Heart left ventricle (tissue), 16 donors: ENCODE results near the gene ZNF100. TPM values are rescaled to one million over a fixed set of nuclear protein-coding genes. Genes with fewer than 3 reads are reported as not detected.
"Not testable (repeated sequence)": the region's sequence is repeated elsewhere in the genome, so short reads cannot be mapped to it uniquely, and the experiment has no call there.

ENCODE experiments used
- ATAC-seq, 4 donors: fragments of 200-7000 bp; cut with Tn5 transposase; one replicate each; pipeline ENCODE4 v1.9.1; 2020 to 2022; ENCODE audit warnings: moderate library complexity in 4 of 4, mild to moderate bottlenecking in 3 of 4, moderate number of reproducible peaks in 1 of 4
- DNase-seq, 5 donors: peaks; one replicate each; pipeline ENCODE4 v3.0.0-alpha.2; 2020
- H3K27ac ChIP-seq, 12 donors: fragments of 200-600 bp; sonication (generic) in 4 of 12; one replicate each; pipeline versions ENCODE4 v1.5.0 to v1.8.0; 2016 to 2022; ENCODE audit warnings: mild to moderate bottlenecking in 2 of 12
- H3K27me3 ChIP-seq, 9 donors: fragments of 200-600 bp; sonication (generic) in 2 of 9; one replicate each; pipeline versions ENCODE4 v1.5.1 to v1.8.0; 2016 to 2022; ENCODE audit warnings: mild to moderate bottlenecking in 3 of 9
- H3K36me3 ChIP-seq, 9 donors: fragments of 200-600 bp; sonication (generic) in 2 of 9; one replicate each; pipeline versions ENCODE4 v1.5.0 to v1.8.0; 2018 to 2022; ENCODE audit warnings: mild to moderate bottlenecking in 2 of 9
- H3K4me1 ChIP-seq, 12 donors: fragments of 200-600 bp; sonication (generic) in 4 of 12; one replicate each; pipeline versions ENCODE4 v1.5.0 to v1.8.0; 2016 to 2022; ENCODE audit warnings: mild to moderate bottlenecking in 3 of 12
- H3K4me3 ChIP-seq, 12 donors: fragments of 200-600 bp; sonication (generic) in 4 of 12; one replicate each; pipeline versions ENCODE4 v1.5.0 to v1.8.0; 2017 to 2022; ENCODE audit warnings: mild to moderate bottlenecking in 9 of 12, moderate library complexity in 4 of 12
- H3K9me3 ChIP-seq, 12 donors: fragments of 200-600 bp; sonication (generic) in 4 of 12; one replicate each; pipeline versions ENCODE4 v1.5.0 to v1.8.0; 2016 to 2022; ENCODE audit warnings: mild to moderate bottlenecking in 1 of 12
- CTCF ChIP-seq, 12 donors: fragments of 200-600 bp; sonication (generic) in 4 of 12; IDR thresholded peaks; one replicate each; pipeline versions ENCODE4 v1.5.0 to v1.8.0; 2018 to 2022; ENCODE audit warnings: antibody characterized with exemption in 12 of 12, mild to moderate bottlenecking in 5 of 12
- POLR2A ChIP-seq, 2 donors: fragments of 450-650 bp; IDR thresholded peaks; one replicate each; pipeline ENCODE4 v1.6.1; 2017; ENCODE audit warnings: antibody characterized with exemption in 2 of 2, mild to moderate bottlenecking in 2 of 2, moderate library complexity in 2 of 2
- WGBS, 4 donors: extraction: QIAGEN DNeasy Blood & Tissue Kit in 2 of 4; methylation state at CpG; one replicate each; pipeline versions ENCODE4 v1.1.5 to v1.1.7; 2013 to 2018; 5-methylcytosine and 5-hydroxymethylcytosine counted together
- intact Hi-C, 10 donors: fragments of 100-400 bp; cut with DNase I; formaldehyde crosslinking; loops; one replicate each; pipeline versions ENCODE4 v1.11.1 to v1.14.2; 2022
- polyA plus RNA-seq, 2 donors: library from polyadenylated mRNA; stranded (reverse); fragments of 200-250 nt; gene quantifications; one replicate each; pipeline ENCODE4 v1.2.3, GENCODE V29; 2013
- total RNA-seq, 9 donors: library from RNA; depleted of rRNA in 2 of 9; stranded (reverse); fragments of >200 nt in 2 of 9; fragmentation: NEBNext Ultra II Directional in 3 of 9; extraction: Animal tissue kit (Norgen Biotek cat#: 25700) in 3 of 9; gene quantifications; one replicate each; pipeline versions ENCODE4 v1.1.0 to v1.2.4, GENCODE V29; 2016 to 2023
- donor health status: ischemic (EF 13 %, LVEDD 7.1; RV severe dilation, severe dysfunction).
- donor health status: healthy with polysubstance abuse.
- donor health status: DM: no; HTN: yes; CAD: no.
- donor health status: DM: no; HTN: no; CAD: no.
- donor health status: ischemic (EF 25% LVEDD 6.9; RV normal size, moderate dysfunction).
- donor health status: ischemic (EF 25% LVEDD 5.7; RV mildly dilated, moderate dysfunction).
- donor health status: healthy.
- donor health status: DM: yes; HTN: yes; CAD: no.
- donor health status: ischemic (EF 35%, LVEDD 5.7; RV mildly dilated, moderate dysfunction).
- donor health status: nonischemic (EF 11% LVEDD 7.7; RV severe dilation, severe dysfunction).
- donor health status: DM: yes; HTN: yes; CAD: no.
- donor health status: PGD.
- donor health status: ischemic (EF 29% LVEDD 5.4; RV normal size, mild dysfunction).
- donor health status: nonischemic (EF 23%, LVEDD 6.1; RV moderate dilation, normal function).

The ZNF100 gene
- total and polyA plus RNA-seq, 11 donors = 1.8 to 8.7 (median 4.7) TPM

- 90 to 97% (median 95%) methylated on average over 4 of the region's 4 CpGs for WGBS, 4 donors
- intact Hi-C loops = no loop called here
- H3K4me3 ChIP-seq = no peak overlapping the region
- DNase-seq (no peak), ATAC-seq (no peak)
- no peak overlapping the region for H3K27ac ChIP-seq
- peaks cover 0 to 24% (median 0%) of the 10 kb centered on the region in 12 donors for H3K9me3 ChIP-seq
- peaks cover 0 to 72% (median 52%) of the 10 kb centered on the region in 9 donors for H3K36me3 ChIP-seq
- H3K27me3 ChIP-seq = no peaks in the 10 kb centered on the region
- no peaks in the 10 kb centered on the region for H3K4me1 ChIP-seq
- no peak for TF ChIP-seq POLR2A (IDR thresholded peaks at IDR 0.05)
- TF ChIP-seq CTCF (IDR thresholded peaks at IDR 0.05) = no peak
Observed at GRCh38 chr19:21740559-21740958, 26.8 kb downstream of the ZNF100 start.

GRCh38 chr19:21726942-21727747, 40.2 kb downstream of the ZNF100 start:
- not testable (repeated sequence) for ATAC-seq

GRCh38 chr19:21713761-21714160, 53.6 kb downstream of the ZNF100 start:
- H3K27me3 ChIP-seq = no peaks in the 10 kb centered on the region
- H3K9me3 ChIP-seq = peaks cover 0 to 28% (median 0%) of the 10 kb centered on the region in 12 donors
- TF ChIP-seq POLR2A (IDR thresholded peaks at IDR 0.05) (no peak), CTCF (IDR thresholded peaks at IDR 0.05) (no peak)
- no peak overlapping the region for H3K27ac ChIP-seq
- H3K4me3 ChIP-seq = no peak overlapping the region
- intact Hi-C loops = no loop called here
- DNase-seq = no peak
- no peaks in the 10 kb centered on the region for H3K4me1 ChIP-seq
- ATAC-seq = no peak
- H3K36me3 ChIP-seq = no peaks in the 10 kb centered on the region
- 75 to 87% (median 83%) methylated on average over 4 of the region's 4 CpGs for WGBS, 4 donors

More at GRCh38 chr19:21726942-21727747, 40.2 kb downstream of the ZNF100 start:
- H3K4me3 ChIP-seq, H3K27ac ChIP-seq, H3K4me1 ChIP-seq, H3K27me3 ChIP-seq, DNase-seq, intact Hi-C loops: not testable (repeated sequence)
- H3K9me3 ChIP-seq = peaks cover 0 to 94% (median 41%) of the 10 kb centered on the region in 12 donors
- WGBS, 4 donors = 95 to 98% (median 98%) methylated on average over 5 of the region's 5 CpGs
- H3K36me3 ChIP-seq = peaks cover 0 to 46% (median 16%) of the 10 kb centered on the region in 9 donors

- Histone ChIP-seq H3K36me3 (no peaks in the 10 kb centered on the region), H3K27me3 (no peaks in the 10 kb centered on the region), H3K4me3 (no peak overlapping the region), H3K9me3 (peaks cover 0 to 4% (median 0%) of the 10 kb centered on the region in 12 donors), H3K27ac (no peak overlapping the region), H3K4me1 (no peaks in the 10 kb centered on the region)
- TF ChIP-seq CTCF (IDR thresholded peaks at IDR 0.05) (no peak), POLR2A (IDR thresholded peaks at IDR 0.05) (no peak)
- ATAC-seq (no peak), DNase-seq (peak in 1 of 5 donors; percentile 36)
- intact Hi-C loops = no loop called here
- WGBS, 4 donors = 92 to 96% (median 93%) methylated on average over 24 of the region's 24 CpGs
Observed at GRCh38 chr19:21709464-21709863, 57.9 kb downstream of the ZNF100 start.

- H3K36me3 ChIP-seq, H3K4me3 ChIP-seq, H3K4me1 ChIP-seq, intact Hi-C loops, H3K9me3 ChIP-seq, ATAC-seq, H3K27ac ChIP-seq, H3K27me3 ChIP-seq: not testable (repeated sequence)
- 93 to 99% (median 96%) methylated on average over 11 to 31 of the region's 31 CpGs for WGBS, 4 donors
- DNase-seq = peak in 1 of 5 donors; percentile 38
Observed at GRCh38 chr19:21707878-21708277, 59.5 kb downstream of the ZNF100 start.
